ENCODE data around the gene NR2C1.

NR2C1 gene

DNA sequence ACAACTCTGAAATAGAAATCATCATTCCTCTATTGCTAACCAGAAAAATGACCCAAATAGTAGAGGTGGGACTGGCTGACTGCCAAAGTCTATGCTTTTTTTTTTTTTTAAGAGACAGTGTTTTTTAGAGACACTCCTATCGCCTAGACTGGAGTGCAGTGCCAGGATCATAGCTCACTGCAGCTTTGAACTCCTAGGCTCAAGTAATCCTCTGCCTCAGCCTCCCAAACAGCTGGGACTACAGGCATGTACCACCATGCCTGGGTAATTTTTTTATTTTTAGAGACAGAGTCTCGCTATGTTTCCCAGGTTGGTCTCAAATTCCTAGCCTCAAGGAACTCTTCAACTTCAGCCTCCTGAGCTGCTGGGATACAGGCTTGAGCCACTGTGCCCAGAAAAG lies 19.2 kb downstream of the NR2C1 start:
- Histone ChIP-seq H3K9ac (ENCODE audit: low read length) (no peak overlapping the region), H3K36me3 (ENCODE audit: low read length) (peaks cover 17% of the 10 kb centered on the region), H4K20me1 (ENCODE audit: low read depth, low read length) (no peaks in the 10 kb centered on the region), H3F3A (ENCODE audit: insufficient read depth) (no peaks in the 10 kb centered on the region), H2AFZ (ENCODE audit: low read depth, low read length, severe bottlenecking) (no peak overlapping the region), H3K79me2 (ENCODE audit: insufficient read depth, low read length) (no peaks in the 10 kb centered on the region), H3K4me2 (ENCODE audit: low read depth, low read length, poor library complexity, severe bottlenecking) (no peak overlapping the region), H3K27me3 (ENCODE audit: low read length) (no peaks in the 10 kb centered on the region), H3K27ac (ENCODE audit: low read depth, low read length) (no peak overlapping the region), H3K4me3 (ENCODE audit: insufficient read depth, low read length, poor library complexity, severe bottlenecking) (no peak overlapping the region), H3K9me2 (replicated peaks; ENCODE audit: insufficient read depth, low read length) (no peaks in the 10 kb centered on the region), H3K9me3 (ENCODE audit: insufficient read depth, low read length) (no peaks in the 10 kb centered on the region)
- TF ChIP-seq EZH2phosphoT487 (conservative IDR thresholded peaks at IDR 0.05; ENCODE audit: low read length), result no peak
- TF ChIP-seq, protein P1, sequence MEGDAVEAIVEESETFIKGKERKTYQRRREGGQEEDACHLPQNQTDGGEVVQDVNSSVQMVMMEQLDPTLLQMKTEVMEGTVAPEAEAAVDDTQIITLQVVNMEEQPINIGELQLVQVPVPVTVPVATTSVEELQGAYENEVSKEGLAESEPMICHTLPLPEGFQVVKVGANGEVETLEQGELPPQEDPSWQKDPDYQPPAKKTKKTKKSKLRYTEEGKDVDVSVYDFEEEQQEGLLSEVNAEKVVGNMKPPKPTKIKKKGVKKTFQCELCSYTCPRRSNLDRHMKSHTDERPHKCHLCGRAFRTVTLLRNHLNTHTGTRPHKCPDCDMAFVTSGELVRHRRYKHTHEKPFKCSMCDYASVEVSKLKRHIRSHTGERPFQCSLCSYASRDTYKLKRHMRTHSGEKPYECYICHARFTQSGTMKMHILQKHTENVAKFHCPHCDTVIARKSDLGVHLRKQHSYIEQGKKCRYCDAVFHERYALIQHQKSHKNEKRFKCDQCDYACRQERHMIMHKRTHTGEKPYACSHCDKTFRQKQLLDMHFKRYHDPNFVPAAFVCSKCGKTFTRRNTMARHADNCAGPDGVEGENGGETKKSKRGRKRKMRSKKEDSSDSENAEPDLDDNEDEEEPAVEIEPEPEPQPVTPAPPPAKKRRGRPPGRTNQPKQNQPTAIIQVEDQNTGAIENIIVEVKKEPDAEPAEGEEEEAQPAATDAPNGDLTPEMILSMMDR (IDR thresholded peaks at IDR 0.05; ENCODE audit: insufficient read depth, low read length, poor library complexity, severe bottlenecking), result no peak

DNA sequence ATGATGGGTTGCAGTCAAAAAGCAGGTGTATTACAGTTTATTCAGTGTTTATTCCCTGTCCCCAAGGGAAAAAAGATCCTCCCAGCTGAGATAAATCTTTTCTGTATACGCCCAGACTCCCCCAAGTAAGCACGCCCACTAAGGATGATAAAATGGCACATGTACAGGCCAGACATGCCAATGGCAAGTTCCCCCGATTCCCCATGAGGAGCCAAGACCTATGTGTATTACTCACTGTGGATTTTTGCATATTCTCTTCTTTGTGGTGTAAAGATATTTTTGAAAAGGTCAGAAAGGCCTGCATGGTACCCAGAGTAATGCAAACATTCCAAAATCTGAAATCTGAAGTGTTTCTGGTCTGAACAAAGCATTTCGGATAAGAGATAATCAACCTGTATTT lies 22.2 kb downstream of the NR2C1 start:
- Histone ChIP-seq H3F3A (ENCODE audit: insufficient read depth) (no peaks in the 10 kb centered on the region), H3K9me2 (replicated peaks; ENCODE audit: insufficient read depth, low read length) (no peaks in the 10 kb centered on the region), H3K4me3 (ENCODE audit: insufficient read depth, low read length, poor library complexity, severe bottlenecking) (no peak overlapping the region), H3K4me2 (ENCODE audit: low read depth, low read length, poor library complexity, severe bottlenecking) (no peak overlapping the region), H3K27ac (ENCODE audit: low read depth, low read length) (no peak overlapping the region), H4K20me1 (ENCODE audit: low read depth, low read length) (no peaks in the 10 kb centered on the region), H3K36me3 (ENCODE audit: low read length) (peaks cover 15% of the 10 kb centered on the region), H2AFZ (ENCODE audit: low read depth, low read length, severe bottlenecking) (no peak overlapping the region), H3K9ac (ENCODE audit: low read length) (no peak overlapping the region), H3K27me3 (ENCODE audit: low read length) (no peaks in the 10 kb centered on the region), H3K9me3 (ENCODE audit: insufficient read depth, low read length) (no peaks in the 10 kb centered on the region), H3K79me2 (ENCODE audit: insufficient read depth, low read length) (no peaks in the 10 kb centered on the region)
- no peak for TF ChIP-seq EZH2phosphoT487 (conservative IDR thresholded peaks at IDR 0.05; ENCODE audit: low read length)
- TF ChIP-seq, protein P1 (IDR thresholded peaks at IDR 0.05; ENCODE audit: insufficient read depth, low read length, poor library complexity, severe bottlenecking), result no peak

DNA sequence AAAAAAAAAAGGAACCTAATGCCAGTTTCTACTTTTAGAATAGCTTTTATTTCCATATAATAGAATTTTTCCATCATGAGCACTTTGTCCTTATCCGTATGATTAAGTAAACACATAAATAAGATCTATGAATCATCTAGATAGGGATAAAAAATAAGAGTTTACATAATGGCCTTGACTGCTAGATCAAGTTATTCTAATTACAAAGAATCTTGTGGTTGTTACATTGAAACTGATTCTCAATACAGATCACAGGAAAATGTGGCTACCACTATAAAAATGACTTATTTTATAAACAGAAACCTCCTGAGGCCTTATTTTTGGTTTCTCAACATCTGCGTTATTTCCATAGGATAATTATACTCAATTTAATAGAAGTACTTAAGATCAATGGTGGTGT lies 35.5 kb downstream of the NR2C1 start:
- Histone ChIP-seq H2AFZ (ENCODE audit: low read depth, low read length, severe bottlenecking) (no peak overlapping the region), H3K9ac (ENCODE audit: low read length) (no peak overlapping the region), H3K9me2 (replicated peaks; ENCODE audit: insufficient read depth, low read length) (no peaks in the 10 kb centered on the region), H3K4me2 (ENCODE audit: low read depth, low read length, poor library complexity, severe bottlenecking) (no peak overlapping the region), H3K27me3 (ENCODE audit: low read length) (no peaks in the 10 kb centered on the region), H3K36me3 (ENCODE audit: low read length) (peaks cover 30% of the 10 kb centered on the region), H3K4me3 (ENCODE audit: insufficient read depth, low read length, poor library complexity, severe bottlenecking) (no peak overlapping the region), H3F3A (ENCODE audit: insufficient read depth) (peaks cover 7% of the 10 kb centered on the region; the same call in 1 of the 2 replicates), H4K20me1 (ENCODE audit: low read depth, low read length) (no peaks in the 10 kb centered on the region), H3K79me2 (ENCODE audit: insufficient read depth, low read length) (no peaks in the 10 kb centered on the region; the same call in 1 of the 2 replicates), H3K9me3 (ENCODE audit: insufficient read depth, low read length) (no peaks in the 10 kb centered on the region), H3K27ac (ENCODE audit: low read depth, low read length) (no peak overlapping the region)
- TF ChIP-seq, protein P1 (IDR thresholded peaks at IDR 0.05; ENCODE audit: insufficient read depth, low read length, poor library complexity, severe bottlenecking), result no peak
- TF ChIP-seq EZH2phosphoT487 (conservative IDR thresholded peaks at IDR 0.05; ENCODE audit: low read length), result no peak
